Measurements from ENCODE around the gene CLEC9A. TPM values are rescaled to one million over a fixed set of nuclear protein-coding genes. Genes with fewer than 3 reads are reported as not detected.
A peak's percentile ranks its signal among the peaks of the same experiment; 100 is the strongest.

The CLEC9A gene
- total and polyA plus RNA-seq, 5 donors from 2014 or later: not detected

GRCh38 chr12:10033783-10034545 is 3.5 kb downstream of the CLEC9A start:
- H3K36me3 ChIP-seq (ENCODE audit: control insufficient read depth, insufficient read depth, low read length): no peaks in the 10 kb centered on the region
- no peaks in the 10 kb centered on the region for H3K4me1 ChIP-seq (ENCODE audit: control insufficient read depth, insufficient read depth, low read length, poor library complexity, severe bottlenecking)
- ATAC-seq (ENCODE audit: low read depth in 2 of 2) (no peak), DNase-seq (peak in 1 of 3 donors; percentile 7)
- peaks cover 4% of the 10 kb centered on the region for H3K27me3 ChIP-seq (ENCODE audit: control insufficient read depth, insufficient read depth, low read length)
- Mint-ChIP-seq H3K36me3 (no peaks in the 10 kb centered on the region), H3K9me3 (no peaks in the 10 kb centered on the region), H3K4me1 (no peaks in the 10 kb centered on the region), H3K27ac (peak overlapping the region in 1 of 3 donors; percentile 27), H3K27me3 (peaks cover 39% of the 10 kb centered on the region), H3K4me3 (no peak overlapping the region)
- H3K9me3 ChIP-seq (ENCODE audit: control insufficient read depth in 2 of 2, low read length in 2 of 2): no peaks in the 10 kb centered on the region
- H3K4me3 ChIP-seq (ENCODE audit: low read depth, low read length): no peak overlapping the region
- H3K27ac ChIP-seq (ENCODE audit: insufficient read depth, low read length, poor library complexity, severe bottlenecking): no peak overlapping the region

- H3K27me3 ChIP-seq (ENCODE audit: control insufficient read depth, insufficient read depth, low read length): peaks cover 4% of the 10 kb centered on the region
- ATAC-seq (ENCODE audit: low read depth in 2 of 2) (no peak), DNase-seq (no peak)
- no peak overlapping the region for H3K27ac ChIP-seq (ENCODE audit: insufficient read depth, low read length, poor library complexity, severe bottlenecking)
- H3K27me3 Mint-ChIP-seq: peaks cover 44% of the 10 kb centered on the region
- H3K36me3 Mint-ChIP-seq: no peaks in the 10 kb centered on the region
- no peaks in the 10 kb centered on the region for H3K4me1 ChIP-seq (ENCODE audit: control insufficient read depth, insufficient read depth, low read length, poor library complexity, severe bottlenecking)
- H3K27ac Mint-ChIP-seq: no peak overlapping the region
- H3K4me3 ChIP-seq (ENCODE audit: low read depth, low read length): no peak overlapping the region
- no peak overlapping the region for H3K4me3 Mint-ChIP-seq
- H3K4me1 Mint-ChIP-seq: no peaks in the 10 kb centered on the region
- H3K9me3 Mint-ChIP-seq: peaks cover 0 to 2% (median 0%) of the 10 kb centered on the region in 7 donors
- H3K9me3 ChIP-seq (ENCODE audit: control insufficient read depth in 2 of 2, low read length in 2 of 2): no peaks in the 10 kb centered on the region
- H3K36me3 ChIP-seq (ENCODE audit: control insufficient read depth, insufficient read depth, low read length): no peaks in the 10 kb centered on the region
Observed at GRCh38 chr12:10042167-10042566, 11.7 kb downstream of the CLEC9A start.

- Mint-ChIP-seq H3K27me3 (peaks cover 35% of the 10 kb centered on the region), H3K9me3 (no peaks in the 10 kb centered on the region), H3K4me1 (no peaks in the 10 kb centered on the region), H3K36me3 (no peaks in the 10 kb centered on the region), H3K4me3 (no peak overlapping the region), H3K27ac (no peak overlapping the region)
- DNase-seq (no peak), ATAC-seq (ENCODE audit: low read depth in 2 of 2) (no peak)
- Histone ChIP-seq H3K27me3 (ENCODE audit: control insufficient read depth, insufficient read depth, low read length) (peaks cover 7% of the 10 kb centered on the region), H3K9me3 (ENCODE audit: control insufficient read depth in 2 of 2, low read length in 2 of 2) (no peaks in the 10 kb centered on the region), H3K27ac (ENCODE audit: insufficient read depth, low read length, poor library complexity, severe bottlenecking) (no peak overlapping the region), H3K36me3 (ENCODE audit: control insufficient read depth, insufficient read depth, low read length) (no peaks in the 10 kb centered on the region), H3K4me3 (ENCODE audit: low read depth, low read length) (no peak overlapping the region), H3K4me1 (ENCODE audit: control insufficient read depth, insufficient read depth, low read length, poor library complexity, severe bottlenecking) (no peaks in the 10 kb centered on the region)
Observed at GRCh38 chr12:10048526-10048925, 18.0 kb downstream of the CLEC9A start.

- DNase-seq (no peak), ATAC-seq (ENCODE audit: low read depth in 2 of 2) (no peak)
- H3K4me1 ChIP-seq (ENCODE audit: control insufficient read depth, insufficient read depth, low read length, poor library complexity, severe bottlenecking): no peaks in the 10 kb centered on the region
- no peaks in the 10 kb centered on the region for H3K4me1 Mint-ChIP-seq
- no peaks in the 10 kb centered on the region for H3K9me3 Mint-ChIP-seq
- H3K9me3 ChIP-seq (ENCODE audit: control insufficient read depth in 2 of 2, low read length in 2 of 2): no peaks in the 10 kb centered on the region
- no peak overlapping the region for H3K27ac Mint-ChIP-seq
- H3K27me3 ChIP-seq (ENCODE audit: control insufficient read depth, insufficient read depth, low read length): peaks cover 13% of the 10 kb centered on the region
- no peak overlapping the region for H3K4me3 Mint-ChIP-seq
- H3K27ac ChIP-seq (ENCODE audit: insufficient read depth, low read length, poor library complexity, severe bottlenecking): no peak overlapping the region
- no peaks in the 10 kb centered on the region for H3K36me3 Mint-ChIP-seq
- peaks cover 37% of the 10 kb centered on the region for H3K27me3 Mint-ChIP-seq
- no peaks in the 10 kb centered on the region for H3K36me3 ChIP-seq (ENCODE audit: control insufficient read depth, insufficient read depth, low read length)
- H3K4me3 ChIP-seq (ENCODE audit: low read depth, low read length): no peak overlapping the region
Observed at GRCh38 chr12:10052193-10052913, 21.9 kb downstream of the CLEC9A start.

GRCh38 chr12:10058387-10058786 is 27.9 kb downstream of the CLEC9A start:
- Histone ChIP-seq H3K27ac (ENCODE audit: insufficient read depth, low read length, poor library complexity, severe bottlenecking) (no peak overlapping the region), H3K36me3 (ENCODE audit: control insufficient read depth, insufficient read depth, low read length) (no peaks in the 10 kb centered on the region), H3K27me3 (ENCODE audit: control insufficient read depth, insufficient read depth, low read length) (peaks cover 13% of the 10 kb centered on the region), H3K9me3 (ENCODE audit: control insufficient read depth in 2 of 2, low read length in 2 of 2) (no peaks in the 10 kb centered on the region), H3K4me3 (ENCODE audit: low read depth, low read length) (no peak overlapping the region), H3K4me1 (ENCODE audit: control insufficient read depth, insufficient read depth, low read length, poor library complexity, severe bottlenecking) (no peaks in the 10 kb centered on the region)
- H3K36me3 Mint-ChIP-seq: no peaks in the 10 kb centered on the region
- no peaks in the 10 kb centered on the region for H3K4me1 Mint-ChIP-seq
- H3K4me3 Mint-ChIP-seq: no peak overlapping the region
- H3K27ac Mint-ChIP-seq: no peak overlapping the region
- peaks cover 0 to 1% (median 0%) of the 10 kb centered on the region in 7 donors for H3K9me3 Mint-ChIP-seq
- no peak for ATAC-seq (ENCODE audit: low read depth in 2 of 2)
- H3K27me3 Mint-ChIP-seq: peaks cover 43% of the 10 kb centered on the region
- DNase-seq: no peak

- no peaks in the 10 kb centered on the region for H3K36me3 Mint-ChIP-seq
- Histone ChIP-seq H3K4me1 (ENCODE audit: control insufficient read depth, insufficient read depth, low read length, poor library complexity, severe bottlenecking) (no peaks in the 10 kb centered on the region), H3K9me3 (ENCODE audit: control insufficient read depth in 2 of 2, low read length in 2 of 2) (no peaks in the 10 kb centered on the region), H3K4me3 (ENCODE audit: low read depth, low read length) (no peak overlapping the region), H3K36me3 (ENCODE audit: control insufficient read depth, insufficient read depth, low read length) (no peaks in the 10 kb centered on the region), H3K27me3 (ENCODE audit: control insufficient read depth, insufficient read depth, low read length) (peaks cover 12% of the 10 kb centered on the region), H3K27ac (ENCODE audit: insufficient read depth, low read length, poor library complexity, severe bottlenecking) (no peak overlapping the region)
- peaks cover 0 to 4% (median 0%) of the 10 kb centered on the region in 7 donors for H3K9me3 Mint-ChIP-seq
- H3K27me3 Mint-ChIP-seq: peaks cover 50% of the 10 kb centered on the region
- DNase-seq (no peak), ATAC-seq (ENCODE audit: low read depth in 2 of 2) (no peak)
- no peak overlapping the region for H3K27ac Mint-ChIP-seq
- H3K4me3 Mint-ChIP-seq: no peak overlapping the region
- peaks cover 0 to 4% (median 0%) of the 10 kb centered on the region in 4 donors for H3K4me1 Mint-ChIP-seq
Observed at GRCh38 chr12:10065241-10065640, 34.8 kb downstream of the CLEC9A start.

GRCh38 chr12:10067264-10067663 is 36.8 kb downstream of the CLEC9A start:
- no peak for ATAC-seq (ENCODE audit: low read depth in 2 of 2)
- no peaks in the 10 kb centered on the region for H3K36me3 ChIP-seq (ENCODE audit: control insufficient read depth, insufficient read depth, low read length)
- H3K27ac ChIP-seq (ENCODE audit: insufficient read depth, low read length, poor library complexity, severe bottlenecking): no peak overlapping the region
- H3K4me3 Mint-ChIP-seq: no peak overlapping the region
- no peaks in the 10 kb centered on the region for H3K9me3 ChIP-seq (ENCODE audit: control insufficient read depth in 2 of 2, low read length in 2 of 2)
- DNase-seq: no peak
- H3K4me3 ChIP-seq (ENCODE audit: low read depth, low read length): no peak overlapping the region
- H3K36me3 Mint-ChIP-seq: no peaks in the 10 kb centered on the region
- peaks cover 0 to 4% (median 0%) of the 10 kb centered on the region in 4 donors for H3K4me1 Mint-ChIP-seq
- peaks cover 0 to 3% (median 0%) of the 10 kb centered on the region in 7 donors for H3K9me3 Mint-ChIP-seq
- peaks cover 8% of the 10 kb centered on the region for H3K27me3 ChIP-seq (ENCODE audit: control insufficient read depth, insufficient read depth, low read length)
- peaks cover 43% of the 10 kb centered on the region for H3K27me3 Mint-ChIP-seq
- H3K27ac Mint-ChIP-seq: no peak overlapping the region
- no peaks in the 10 kb centered on the region for H3K4me1 ChIP-seq (ENCODE audit: control insufficient read depth, insufficient read depth, low read length, poor library complexity, severe bottlenecking)
